ENCODE measurements around the gene MLPH. TPM values are rescaled to one million over a fixed set of nuclear protein-coding genes. Genes with fewer than 3 reads are reported as not detected.

The MLPH gene
- total and polyA plus RNA-seq, 4 donors = 0.62 to 29.3 (median 9.4) TPM

DNA sequence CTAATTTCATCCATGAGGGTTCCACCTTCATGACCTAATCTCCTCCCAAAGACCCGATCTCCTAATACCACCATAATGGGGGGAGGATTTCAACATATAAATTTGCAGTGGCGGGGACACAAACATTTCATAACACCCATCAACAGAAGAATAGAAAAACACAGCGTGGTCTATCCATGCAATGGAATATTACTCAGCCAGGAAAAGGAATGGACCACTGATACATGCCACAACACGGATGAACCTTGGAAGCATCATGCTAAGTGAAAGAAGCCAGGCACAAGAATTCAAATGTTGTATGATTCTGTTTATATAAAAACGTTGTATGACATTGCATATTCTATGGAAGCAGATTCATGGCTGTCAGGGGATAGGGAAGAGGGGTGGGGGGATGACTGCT, 82.0 kb downstream of the MLPH start:
- H3K9me3 ChIP-seq (ENCODE audit: control insufficient read depth, insufficient read depth, low read length) = no peaks in the 10 kb centered on the region
- no peaks in the 10 kb centered on the region for H3K36me3 ChIP-seq (ENCODE audit: control insufficient read depth, insufficient read depth, low read length)
- no peak overlapping the region for H3K4me3 ChIP-seq (ENCODE audit: low read depth, low read length)
- H3K27me3 ChIP-seq (ENCODE audit: control insufficient read depth, insufficient read depth, low read length) = peaks cover 5% of the 10 kb centered on the region
- H3K4me1 ChIP-seq (ENCODE audit: control insufficient read depth, insufficient read depth, low read length) = peaks cover 7% of the 10 kb centered on the region
- no peak overlapping the region for H3K27ac ChIP-seq (ENCODE audit: low read depth, low read length)
- no peak for DNase-seq (ENCODE audit: low read depth in 4 of 6, low spot score in 6 of 6)
- 97% methylated on average over 3 of the region's 5 CpGs for WGBS (ENCODE audit: insufficient coverage)

DNA sequence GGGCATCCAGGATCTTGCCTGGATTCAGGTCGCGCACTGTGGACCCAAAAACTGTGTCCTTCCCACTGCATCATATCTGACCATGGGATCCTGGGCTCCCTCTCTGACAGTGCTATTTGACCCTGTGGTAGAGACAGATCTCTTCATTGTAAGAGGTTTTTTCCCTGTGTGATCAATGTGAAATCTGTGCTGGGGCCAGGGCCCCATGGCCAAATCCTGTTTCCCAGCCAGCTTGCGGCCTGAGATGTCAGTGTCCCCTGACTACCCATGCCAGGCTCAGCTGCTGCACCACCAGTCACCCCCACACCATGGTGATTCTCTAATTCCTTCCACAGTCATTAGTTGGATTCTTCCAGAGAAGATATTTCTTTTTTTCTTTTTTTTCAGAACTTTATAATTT, 82.8 kb downstream of the MLPH start:
- Histone ChIP-seq H3K27ac (ENCODE audit: low read depth, low read length) (no peak overlapping the region), H3K4me1 (ENCODE audit: control insufficient read depth, insufficient read depth, low read length) (peaks cover 7% of the 10 kb centered on the region), H3K27me3 (ENCODE audit: control insufficient read depth, insufficient read depth, low read length) (no peaks in the 10 kb centered on the region), H3K9me3 (ENCODE audit: control insufficient read depth, insufficient read depth, low read length) (no peaks in the 10 kb centered on the region), H3K36me3 (ENCODE audit: control insufficient read depth, insufficient read depth, low read length) (no peaks in the 10 kb centered on the region), H3K4me3 (ENCODE audit: low read depth, low read length) (no peak overlapping the region)
- 100% methylated on average over 3 of the region's 3 CpGs for WGBS (ENCODE audit: insufficient coverage)
- no peak for DNase-seq (ENCODE audit: low read depth in 4 of 6, low spot score in 6 of 6)

DNA sequence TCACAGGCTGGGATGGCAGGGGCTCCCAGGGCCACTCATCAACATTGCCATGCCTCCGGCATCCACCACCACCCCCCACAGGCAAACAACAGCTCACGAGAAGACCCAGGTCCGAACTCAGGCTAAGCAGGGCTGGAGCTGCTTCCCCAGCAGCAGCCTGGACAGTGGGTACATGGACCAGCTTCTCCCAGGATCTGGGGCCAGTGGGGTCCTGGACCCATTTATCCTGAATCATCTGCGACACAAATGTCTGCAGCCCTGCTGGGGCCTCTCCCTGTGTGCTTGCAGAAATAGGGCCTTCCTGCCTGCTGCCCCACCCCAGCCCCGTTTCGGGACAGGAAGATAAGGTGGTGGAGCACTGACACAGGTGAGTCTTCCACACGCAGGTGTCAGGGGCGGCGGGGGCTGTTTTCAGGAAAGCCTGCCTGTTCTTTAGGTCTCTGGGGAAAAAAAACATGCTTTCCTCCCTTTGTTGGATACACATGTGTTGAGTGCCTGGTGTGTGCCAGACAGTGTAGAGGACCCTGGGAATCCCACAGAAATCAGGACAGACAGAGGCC, 83.8 kb downstream of the MLPH start:
- Histone ChIP-seq H3K27ac (ENCODE audit: low read depth, low read length) (no peak overlapping the region), H3K36me3 (ENCODE audit: control insufficient read depth, insufficient read depth, low read length) (no peaks in the 10 kb centered on the region), H3K4me3 (ENCODE audit: low read depth, low read length) (no peak overlapping the region), H3K27me3 (ENCODE audit: control insufficient read depth, insufficient read depth, low read length) (no peaks in the 10 kb centered on the region), H3K4me1 (ENCODE audit: control insufficient read depth, insufficient read depth, low read length) (peaks cover 7% of the 10 kb centered on the region), H3K9me3 (ENCODE audit: control insufficient read depth, insufficient read depth, low read length) (no peaks in the 10 kb centered on the region)
- DNase-seq (ENCODE audit: low read depth in 4 of 6, low spot score in 6 of 6) = no peak
- WGBS (ENCODE audit: insufficient coverage) = 92% methylated on average over 7 of the region's 9 CpGs

DNA sequence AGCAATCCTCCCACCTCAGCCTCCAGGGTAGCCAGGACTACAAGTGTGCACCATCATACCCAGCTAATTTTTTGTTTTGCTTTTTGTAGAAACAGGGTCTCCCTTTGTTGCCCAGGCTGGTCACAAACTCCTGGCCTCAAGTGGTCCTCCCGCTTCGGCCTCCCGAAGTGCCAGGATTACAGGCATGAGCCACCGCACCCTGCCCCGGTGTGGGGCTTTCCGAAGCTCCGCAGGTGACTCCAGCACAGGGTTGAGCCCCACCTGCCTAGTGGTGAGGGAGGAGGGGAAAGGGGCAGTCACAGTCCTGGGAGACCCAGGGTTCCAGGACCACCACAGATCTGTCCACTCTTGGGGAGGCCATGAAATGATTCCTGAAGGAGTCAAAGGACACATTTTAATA, 84.5 kb downstream of the MLPH start:
- no peak for DNase-seq (ENCODE audit: low read depth in 4 of 6, low spot score in 6 of 6)
- Histone ChIP-seq H3K9me3 (ENCODE audit: control insufficient read depth, insufficient read depth, low read length) (no peaks in the 10 kb centered on the region), H3K4me1 (ENCODE audit: control insufficient read depth, insufficient read depth, low read length) (peaks cover 7% of the 10 kb centered on the region), H3K27me3 (ENCODE audit: control insufficient read depth, insufficient read depth, low read length) (no peaks in the 10 kb centered on the region), H3K27ac (ENCODE audit: low read depth, low read length) (no peak overlapping the region), H3K4me3 (ENCODE audit: low read depth, low read length) (no peak overlapping the region), H3K36me3 (ENCODE audit: control insufficient read depth, insufficient read depth, low read length) (no peaks in the 10 kb centered on the region)
- WGBS (ENCODE audit: insufficient coverage) = 79% methylated on average over 6 of the region's 7 CpGs

DNA sequence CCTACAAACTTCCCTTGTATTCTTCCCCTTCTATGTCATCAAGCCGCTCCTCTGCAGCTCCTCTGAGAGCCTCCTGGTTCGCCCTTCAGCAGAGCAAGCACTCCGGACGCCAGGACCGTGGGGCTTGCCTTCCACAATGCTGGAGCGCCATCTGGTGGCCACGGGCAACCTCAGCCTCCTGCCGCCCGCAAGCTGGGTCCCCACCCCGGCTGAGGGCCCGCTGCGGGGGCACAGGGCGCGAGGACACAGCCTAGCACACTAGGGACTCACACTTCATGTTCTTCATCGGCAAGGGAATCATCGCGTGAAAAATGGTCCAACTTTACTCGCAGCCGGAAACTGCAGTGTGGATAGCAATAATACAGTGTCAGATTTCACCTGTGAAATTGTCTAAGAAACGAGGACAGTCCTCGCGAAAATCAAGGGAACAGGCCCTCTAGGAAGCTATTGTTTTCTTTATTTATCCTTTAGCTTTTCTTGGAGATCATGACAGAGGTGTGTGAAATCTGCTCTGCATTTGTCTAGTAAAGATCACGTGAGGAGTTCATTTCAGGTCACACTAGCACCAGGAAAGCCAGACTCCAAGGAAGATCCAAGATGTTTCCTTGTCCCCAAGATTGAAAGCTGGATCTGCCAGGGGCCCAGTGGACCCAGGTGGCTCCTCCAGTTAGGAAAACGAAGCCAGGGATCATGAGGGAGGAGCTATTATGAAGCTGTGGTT, 85.1 kb downstream of the MLPH start:
- Histone ChIP-seq H3K4me1 (ENCODE audit: control insufficient read depth, insufficient read depth, low read length) (peaks cover 7% of the 10 kb centered on the region), H3K36me3 (ENCODE audit: control insufficient read depth, insufficient read depth, low read length) (no peaks in the 10 kb centered on the region), H3K27me3 (ENCODE audit: control insufficient read depth, insufficient read depth, low read length) (no peaks in the 10 kb centered on the region), H3K4me3 (ENCODE audit: low read depth, low read length) (no peak overlapping the region), H3K9me3 (ENCODE audit: control insufficient read depth, insufficient read depth, low read length) (no peaks in the 10 kb centered on the region), H3K27ac (ENCODE audit: low read depth, low read length) (no peak overlapping the region)
- 10% methylated on average over 21 of the region's 24 CpGs for WGBS (ENCODE audit: insufficient coverage)
- peak; percentile 57 to 94 (median 76) for DNase-seq (ENCODE audit: low read depth in 4 of 6, low spot score in 6 of 6)

DNA sequence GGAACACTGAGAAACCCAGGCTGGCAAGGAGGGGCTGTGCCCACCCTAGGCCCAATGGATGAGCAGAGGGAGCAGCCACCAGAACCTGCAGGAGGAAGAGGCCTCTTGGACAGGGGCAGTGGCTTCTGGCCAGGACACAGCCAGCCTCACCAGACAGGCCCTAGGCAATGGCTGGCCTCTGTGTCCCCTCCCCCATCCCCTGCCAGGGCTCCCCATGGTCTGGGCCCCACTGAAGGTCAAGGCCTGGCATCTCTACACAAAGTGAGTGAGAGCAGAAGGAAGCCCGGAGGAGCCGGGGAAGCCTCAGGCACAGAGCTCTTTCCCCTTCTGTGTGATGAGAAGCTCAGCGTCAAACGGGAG, 85.7 kb downstream of the MLPH start:
- WGBS (ENCODE audit: insufficient coverage) = 80% methylated on average over 1 of the region's 4 CpGs
- Histone ChIP-seq H3K36me3 (ENCODE audit: control insufficient read depth, insufficient read depth, low read length) (no peaks in the 10 kb centered on the region), H3K4me1 (ENCODE audit: control insufficient read depth, insufficient read depth, low read length) (peaks cover 7% of the 10 kb centered on the region), H3K27me3 (ENCODE audit: control insufficient read depth, insufficient read depth, low read length) (no peaks in the 10 kb centered on the region), H3K27ac (ENCODE audit: low read depth, low read length) (no peak overlapping the region), H3K9me3 (ENCODE audit: control insufficient read depth, insufficient read depth, low read length) (no peaks in the 10 kb centered on the region), H3K4me3 (ENCODE audit: low read depth, low read length) (no peak overlapping the region)
- no peak for DNase-seq (ENCODE audit: low read depth in 4 of 6, low spot score in 6 of 6)

DNA sequence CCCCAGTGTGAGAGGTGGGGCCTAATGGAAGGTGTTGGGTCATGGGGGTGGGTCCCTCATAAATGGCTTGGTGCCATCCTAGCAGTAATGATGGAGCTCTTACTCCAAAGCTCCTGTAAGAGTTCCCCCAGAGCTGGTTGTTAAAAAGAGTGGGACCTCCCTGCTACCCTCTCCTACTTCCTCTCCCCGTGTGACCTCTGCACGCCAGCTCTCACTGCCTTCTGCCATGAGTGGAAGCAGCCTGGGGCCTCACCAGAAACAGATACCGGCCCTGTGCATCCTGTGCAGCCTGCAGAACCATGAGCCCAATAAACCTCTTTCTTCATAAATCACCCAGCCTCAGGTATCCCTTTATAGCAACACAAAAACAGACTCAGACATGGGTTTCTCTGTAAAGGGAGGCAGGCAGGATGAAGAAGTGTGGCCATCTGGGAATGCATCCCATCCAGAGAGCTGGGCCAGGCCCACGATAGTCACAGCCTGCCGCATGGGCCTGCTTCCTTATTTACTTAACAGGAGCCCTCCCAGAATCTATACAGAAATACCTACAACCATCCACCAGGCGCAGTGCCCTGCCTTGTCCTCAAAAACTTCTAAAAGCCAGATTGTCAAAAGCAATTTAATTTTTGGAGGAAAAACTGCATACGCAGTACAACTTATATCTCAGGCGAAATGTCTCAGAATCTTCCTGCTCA, 86.8 kb downstream of the MLPH start:
- peaks cover 7% of the 10 kb centered on the region for H3K4me1 ChIP-seq (ENCODE audit: control insufficient read depth, insufficient read depth, low read length)
- no peaks in the 10 kb centered on the region for H3K27me3 ChIP-seq (ENCODE audit: control insufficient read depth, insufficient read depth, low read length)
- 86% methylated on average over 8 of the region's 8 CpGs for WGBS (ENCODE audit: insufficient coverage)
- H3K9me3 ChIP-seq (ENCODE audit: control insufficient read depth, insufficient read depth, low read length) = no peaks in the 10 kb centered on the region
- peak in 1 of 6 donors; percentile 70 for DNase-seq (ENCODE audit: low read depth in 4 of 6, low spot score in 6 of 6)
- no peak overlapping the region for H3K27ac ChIP-seq (ENCODE audit: low read depth, low read length)
- no peaks in the 10 kb centered on the region for H3K36me3 ChIP-seq (ENCODE audit: control insufficient read depth, insufficient read depth, low read length)
- no peak overlapping the region for H3K4me3 ChIP-seq (ENCODE audit: low read depth, low read length)

DNA sequence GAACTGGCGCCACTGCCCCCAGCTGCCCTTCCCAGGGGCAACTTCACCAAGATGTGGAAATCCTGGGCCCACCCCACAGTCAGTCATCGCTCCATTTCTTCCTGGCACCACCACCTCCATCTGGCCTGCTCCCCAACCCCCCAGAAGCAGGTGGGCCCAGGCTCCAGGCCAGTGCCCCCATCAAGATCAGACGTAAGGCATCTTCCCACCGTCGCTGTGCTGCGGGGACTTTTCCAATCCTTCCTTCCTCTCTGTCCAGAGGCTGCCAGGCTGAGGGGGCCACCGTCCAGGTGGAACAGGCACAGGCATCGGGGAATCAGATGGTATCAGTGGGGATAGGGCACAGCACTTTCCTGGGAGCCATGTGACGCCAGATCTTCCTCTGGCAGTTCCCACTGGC, 87.4 kb downstream of the MLPH start:
- DNase-seq (ENCODE audit: low read depth in 4 of 6, low spot score in 6 of 6) = peak in 1 of 6 donors; percentile 25
- Histone ChIP-seq H3K27me3 (ENCODE audit: control insufficient read depth, insufficient read depth, low read length) (no peaks in the 10 kb centered on the region), H3K4me3 (ENCODE audit: low read depth, low read length) (no peak overlapping the region), H3K4me1 (ENCODE audit: control insufficient read depth, insufficient read depth, low read length) (peaks cover 7% of the 10 kb centered on the region), H3K27ac (ENCODE audit: low read depth, low read length) (no peak overlapping the region), H3K9me3 (ENCODE audit: control insufficient read depth, insufficient read depth, low read length) (no peaks in the 10 kb centered on the region), H3K36me3 (ENCODE audit: control insufficient read depth, insufficient read depth, low read length) (no peaks in the 10 kb centered on the region)
- 93% methylated on average over 8 of the region's 9 CpGs for WGBS (ENCODE audit: insufficient coverage)

DNA sequence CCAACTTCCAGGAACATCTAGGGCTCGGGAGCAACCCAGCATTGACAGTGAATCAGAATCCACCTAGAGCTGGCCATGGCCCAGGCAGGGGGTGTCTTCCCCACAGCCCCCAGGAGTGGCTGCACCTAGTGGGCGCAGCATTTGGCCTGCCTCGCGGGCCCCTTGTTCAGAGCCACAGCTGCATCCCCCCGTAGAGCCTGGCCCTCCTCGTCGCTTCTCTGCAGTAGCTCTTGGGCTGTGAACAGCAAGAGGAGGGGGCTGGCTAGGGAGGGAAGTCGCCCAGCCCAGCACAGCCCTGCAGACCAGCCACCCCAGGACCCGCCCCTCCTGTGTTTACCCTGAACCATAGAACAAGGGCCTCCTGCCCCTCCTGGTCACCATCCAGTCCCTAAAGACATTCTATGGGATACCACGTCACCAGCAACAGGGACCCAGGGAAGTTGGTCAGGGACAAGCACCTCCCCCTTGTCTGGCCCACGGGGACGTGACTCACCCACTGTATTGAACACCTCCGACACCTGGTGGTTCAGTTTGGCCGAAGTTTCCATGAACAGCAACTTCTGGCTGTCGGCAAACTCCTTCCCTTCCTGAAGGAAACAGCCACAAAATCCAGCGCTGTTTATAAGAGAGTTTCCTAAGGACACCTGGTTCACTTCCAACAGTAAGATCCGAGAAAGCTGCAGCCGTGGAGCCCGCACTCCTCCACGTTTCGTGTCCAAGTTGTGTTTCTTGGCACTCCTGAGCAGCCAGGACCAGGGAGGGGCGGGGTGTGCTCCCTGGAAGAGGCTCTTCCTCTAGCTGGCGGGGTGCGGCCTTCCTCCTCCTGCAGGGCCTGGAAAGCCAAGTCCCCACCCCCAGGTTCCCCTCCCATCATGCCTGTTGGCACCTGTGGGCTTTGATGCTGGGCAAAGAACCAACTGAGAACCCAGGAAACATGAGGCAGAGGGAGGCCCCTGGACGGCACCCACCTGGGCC, 88.1 kb downstream of the MLPH start:
- H3K9me3 ChIP-seq (ENCODE audit: control insufficient read depth, insufficient read depth, low read length) = no peaks in the 10 kb centered on the region
- peak in 1 of 6 donors; percentile 36 for DNase-seq (ENCODE audit: low read depth in 4 of 6, low spot score in 6 of 6)
- H3K36me3 ChIP-seq (ENCODE audit: control insufficient read depth, insufficient read depth, low read length) = no peaks in the 10 kb centered on the region
- no peak overlapping the region for H3K27ac ChIP-seq (ENCODE audit: low read depth, low read length)
- H3K27me3 ChIP-seq (ENCODE audit: control insufficient read depth, insufficient read depth, low read length) = no peaks in the 10 kb centered on the region
- 70% methylated on average over 24 of the region's 25 CpGs for WGBS (ENCODE audit: insufficient coverage)
- H3K4me3 ChIP-seq (ENCODE audit: low read depth, low read length) = no peak overlapping the region
- peaks cover 7% of the 10 kb centered on the region for H3K4me1 ChIP-seq (ENCODE audit: control insufficient read depth, insufficient read depth, low read length)
